MM.1S (cell line): ENCODE measurements around the gene PDE6A.

ENCODE experiments used
- DNase-seq: peaks from one replicate; pipeline ENCODE4 v3.0.0-alpha.2; 2015
- H2AFZ ChIP-seq: fragments of 300-600 bp; sonication (generic); 2 replicates; pipeline ENCODE4 v1.6.0; 2016; ENCODE audit warnings: antibody characterized with exemption, low read length
- H3F3A ChIP-seq: fragments of 300-600 bp; sonication (generic); 2 replicates; pipeline ENCODE4 v1.6.1; 2016; ENCODE audit warnings: mild to moderate bottlenecking, antibody characterized with exemption, low read length, moderate library complexity, mixed read lengths; ENCODE audit not compliant: insufficient read depth
- H3K27ac ChIP-seq: fragments of 300-600 bp; sonication (generic); 2 replicates; pipeline ENCODE4 v1.5.1; 2016; ENCODE audit warnings: mild to moderate bottlenecking, low read length
- H3K27me3 ChIP-seq: fragments of 300-600 bp; sonication (generic); replicated peaks from 2 replicates; pipeline ENCODE4 v1.6.0; 2016; ENCODE audit warnings: low read length; ENCODE audit not compliant: insufficient read depth
- H3K36me3 ChIP-seq: fragments of 300-600 bp; sonication (generic); replicated peaks from 2 replicates; pipeline ENCODE4 v1.6.1; 2016; ENCODE audit warnings: mild to moderate bottlenecking, low read length, mixed read lengths; ENCODE audit not compliant: insufficient read depth
- H3K4me1 ChIP-seq: fragments of 300-600 bp; sonication (generic); 2 replicates; pipeline ENCODE4 v1.6.1; 2016; ENCODE audit warnings: low read length, mixed read lengths
- H3K4me2 ChIP-seq: fragments of 300-600 bp; sonication (generic); 2 replicates; pipeline ENCODE4 v1.6.0; 2016; ENCODE audit warnings: low read depth, low read length
- H3K4me3 ChIP-seq: fragments of 300-600 bp; sonication (generic); 2 replicates; pipeline ENCODE4 v1.5.1; 2016; ENCODE audit warnings: low read length, mixed read lengths
- H3K79me2 ChIP-seq: fragments of 300-600 bp; sonication (generic); 2 replicates; pipeline ENCODE4 v1.6.1; 2016; ENCODE audit warnings: mixed run types, low read length, mixed read lengths
- H3K9ac ChIP-seq: fragments of 300-600 bp; sonication (generic); 2 replicates; pipeline ENCODE4 v1.6.1; 2016; ENCODE audit warnings: low read length, mixed read lengths
- H3K9me2 ChIP-seq: fragments of 300-600 bp; sonication (generic); replicated peaks from 2 replicates; pipeline ENCODE4 v1.6.1; 2016; ENCODE audit warnings: mild to moderate bottlenecking, low read length, mixed read lengths; ENCODE audit not compliant: insufficient read depth
- H3K9me3 ChIP-seq: fragments of 300-600 bp; sonication (generic); replicated peaks from 2 replicates; pipeline ENCODE4 v1.6.1; 2016; ENCODE audit warnings: mild to moderate bottlenecking, low read length, mixed read lengths; ENCODE audit not compliant: insufficient read depth
- H4K20me1 ChIP-seq: fragments of 300-600 bp; sonication (generic); 2 replicates; pipeline ENCODE4 v1.6.1; 2016; ENCODE audit warnings: mild to moderate bottlenecking, low read length, moderate library complexity, mixed read lengths; ENCODE audit not compliant: insufficient read depth
- CTCF ChIP-seq: fragments of 300-600 bp; sonication (generic); IDR thresholded peaks from 2 replicates; pipeline ENCODE4 v1.5.1; 2016; ENCODE audit warnings: antibody characterized with exemption, low read length, mixed read lengths
- EZH2 ChIP-seq: fragments of 300-600 bp; sonication (generic); optimal IDR thresholded peaks from 2 replicates; pipeline ENCODE3; 2017; ENCODE audit warnings: low read depth, mild to moderate bottlenecking, antibody characterized with exemption, low read length, mixed read lengths
- EZH2phosphoT487 ChIP-seq: fragments of 300-600 bp; sonication (generic); IDR thresholded peaks from 2 replicates; pipeline ENCODE4 v1.6.1; 2018; ENCODE audit warnings: antibody characterized with exemption, low read length

PDE6A gene

GRCh38 chr5:149957855-149958254 is 13.3 kb upstream of the PDE6A start:
- Histone ChIP-seq H4K20me1 (no peaks in the 10 kb centered on the region), H3K4me1 (peaks cover 15% of the 10 kb centered on the region), H2AFZ (no peak overlapping the region), H3K27ac (no peak overlapping the region), H3F3A (peaks cover 19% of the 10 kb centered on the region), H3K27me3 (no peaks in the 10 kb centered on the region), H3K4me3 (no peak overlapping the region), H3K9ac (no peak overlapping the region), H3K9me3 (no peaks in the 10 kb centered on the region), H3K9me2 (no peaks in the 10 kb centered on the region), H3K36me3 (no peaks in the 10 kb centered on the region), H3K79me2 (no peaks in the 10 kb centered on the region), H3K4me2 (no peak overlapping the region)
- TF ChIP-seq EZH2 (no peak), EZH2phosphoT487 (no peak), CTCF (no peak)
- no peak for DNase-seq

GRCh38 chr5:149956685-149957084 is 12.1 kb upstream of the PDE6A start:
- no peaks in the 10 kb centered on the region for H3K9me2 ChIP-seq
- H3K4me3 ChIP-seq = no peak overlapping the region
- no peaks in the 10 kb centered on the region for H3K27me3 ChIP-seq
- no peaks in the 10 kb centered on the region for H3K79me2 ChIP-seq
- no peaks in the 10 kb centered on the region for H4K20me1 ChIP-seq
- no peak overlapping the region for H2AFZ ChIP-seq
- peaks cover 12% of the 10 kb centered on the region for H3K4me1 ChIP-seq
- H3F3A ChIP-seq = peaks cover 18% of the 10 kb centered on the region
- DNase-seq = no peak
- no peaks in the 10 kb centered on the region for H3K9me3 ChIP-seq
- no peaks in the 10 kb centered on the region for H3K36me3 ChIP-seq
- H3K9ac ChIP-seq = no peak overlapping the region
- no peak overlapping the region for H3K4me2 ChIP-seq
- H3K27ac ChIP-seq = no peak overlapping the region
- TF ChIP-seq EZH2phosphoT487 (no peak), CTCF (no peak)

- no peak overlapping the region for H3K27ac ChIP-seq
Observed at GRCh38 chr5:149954798-149955197, 10.2 kb upstream of the PDE6A start.

More at GRCh38 chr5:149954798-149955197, 10.2 kb upstream of the PDE6A start:
- DNase-seq = no peak
- Histone ChIP-seq H2AFZ (no peak overlapping the region), H3K4me2 (no peak overlapping the region), H3K9me2 (no peaks in the 10 kb centered on the region), H3K79me2 (no peaks in the 10 kb centered on the region), H3F3A (peaks cover 4% of the 10 kb centered on the region), H3K36me3 (no peaks in the 10 kb centered on the region), H4K20me1 (no peaks in the 10 kb centered on the region), H3K4me1 (peaks cover 5% of the 10 kb centered on the region), H3K27me3 (no peaks in the 10 kb centered on the region), H3K9me3 (no peaks in the 10 kb centered on the region), H3K4me3 (no peak overlapping the region), H3K9ac (no peak overlapping the region)
- TF ChIP-seq EZH2phosphoT487 = no peak
- no peak for TF ChIP-seq CTCF
- TF ChIP-seq EZH2 = no peak
